ENCODE measurements around the gene CCDC39.
A peak's percentile ranks its signal among the peaks of the same experiment; 100 is the strongest.
"Not testable (repeated sequence)": the region's sequence is repeated elsewhere in the genome, so short reads cannot be mapped to it uniquely, and the experiment has no call there.

The CCDC39 gene

DNA sequence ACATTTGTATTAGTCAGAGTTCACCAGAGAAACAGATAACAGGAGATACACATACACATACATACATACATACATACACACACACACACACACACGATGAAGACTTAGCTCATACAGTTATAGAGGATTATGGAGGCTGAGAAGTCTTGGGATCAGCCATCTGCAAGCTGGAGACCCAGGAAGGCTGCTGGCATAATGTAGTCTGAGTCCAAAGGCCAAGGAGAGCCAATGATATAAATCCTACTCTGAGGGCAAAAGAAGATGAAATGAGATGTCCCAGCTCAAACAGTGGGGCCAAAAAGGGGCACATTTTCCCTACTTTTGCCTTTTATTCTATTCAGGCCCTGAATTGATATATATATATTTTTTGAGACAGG lies 83.7 kb downstream of the CCDC39 start:
- Histone ChIP-seq H3K18ac (ENCODE audit: low read length) (no peak overlapping the region), H2AFZ (ENCODE audit: insufficient read depth, low read length, poor library complexity) (no peak overlapping the region), H4K12ac (ENCODE audit: low read depth, low read length) (no peak overlapping the region), H3K4me3 (ENCODE audit: low read depth, low read length) (no peak overlapping the region), H4K91ac (ENCODE audit: low read depth, low read length) (no peak overlapping the region), H3K79me2 (ENCODE audit: control insufficient read depth, insufficient read depth, low read length, poor library complexity) (no peaks in the 10 kb centered on the region), H3K27me3 (ENCODE audit: insufficient read depth, low read length) (no peaks in the 10 kb centered on the region), H2AK5ac (ENCODE audit: low read length) (no peak overlapping the region), H4K8ac (ENCODE audit: low read depth, low read length) (no peak overlapping the region), H3K36me3 (ENCODE audit: control insufficient read depth in 1 of 2, insufficient read depth in 2 of 2, low read length in 2 of 2) (no peaks in the 10 kb centered on the region), H3K4ac (ENCODE audit: low read depth, low read length) (no peak overlapping the region), H3K27ac (ENCODE audit: low read depth, low read length) (no peak overlapping the region), H3K79me1 (ENCODE audit: low read length) (no peaks in the 10 kb centered on the region), H2BK12ac (ENCODE audit: low read length) (no peak overlapping the region), H2BK5ac (ENCODE audit: low read depth, low read length, poor library complexity) (no peak overlapping the region), H3K4me1 (ENCODE audit: control insufficient read depth in 1 of 2, insufficient read depth in 2 of 2, low read length in 2 of 2) (no peaks in the 10 kb centered on the region), H2BK120ac (ENCODE audit: insufficient read depth, low read length, poor library complexity) (no peak overlapping the region), H3K4me2 (ENCODE audit: low read length) (no peak overlapping the region), H3K9ac (ENCODE audit: low read length) (no peak overlapping the region), H3K9me3 (ENCODE audit: insufficient read depth, low read depth, low read length) (no peaks in the 10 kb centered on the region), H3K14ac (ENCODE audit: low read length) (no peak overlapping the region), H3K23ac (ENCODE audit: low read length) (no peak overlapping the region)
- DNase-seq: no peak
- WGBS (ENCODE audit: extremely low coverage, insufficient coverage, insufficient read length): no CpG with 5 or more reads among the region's 1 CpG

DNA sequence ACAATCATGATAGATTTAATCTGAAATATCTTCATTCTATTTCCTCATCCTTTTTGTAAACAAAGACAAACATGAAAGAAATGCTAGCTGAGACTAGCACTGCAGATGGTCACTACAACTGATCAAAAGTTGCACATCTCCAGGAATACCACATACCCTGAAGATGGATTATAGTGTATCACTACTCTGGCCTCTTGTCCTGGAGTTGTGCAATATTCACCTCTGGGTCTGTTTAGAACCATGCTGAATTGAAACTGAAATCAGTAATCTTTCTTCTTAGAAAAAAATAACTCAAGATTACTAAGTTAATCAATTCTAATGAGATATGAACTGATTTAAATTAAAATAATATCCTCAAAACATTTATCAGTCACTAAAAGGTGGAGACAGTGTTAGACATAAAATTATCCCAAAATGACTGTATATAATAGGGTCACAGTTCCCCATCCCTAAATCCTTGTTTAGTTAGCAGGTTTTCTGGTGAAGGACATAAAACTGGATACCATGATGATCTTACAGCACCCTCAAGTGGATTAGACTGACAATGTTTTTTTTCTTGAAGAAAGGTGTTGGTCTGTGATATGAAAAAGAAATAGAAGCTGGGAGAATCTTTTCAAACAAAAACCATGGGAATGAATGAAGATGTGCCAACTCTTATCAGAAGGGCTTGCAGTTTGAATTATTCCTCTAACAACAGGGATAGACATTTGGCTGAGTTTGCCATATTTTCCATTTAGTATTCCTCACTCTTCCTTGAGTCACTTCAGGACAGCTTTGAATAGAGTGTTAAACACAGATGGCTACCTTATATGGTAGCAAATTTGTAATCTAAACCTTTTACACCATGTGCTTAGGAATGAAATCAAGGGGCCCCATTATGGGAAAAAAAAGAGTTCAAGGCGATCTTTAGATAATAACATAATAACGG lies 84.4 kb downstream of the CCDC39 start:
- DNase-seq: peak in 1 of 2 donors; percentile 42
- no peak overlapping the region for H2BK120ac ChIP-seq (ENCODE audit: insufficient read depth, low read length, poor library complexity)
- H4K91ac ChIP-seq (ENCODE audit: low read depth, low read length): no peak overlapping the region
- H2BK5ac ChIP-seq (ENCODE audit: low read depth, low read length, poor library complexity): no peak overlapping the region
- no peaks in the 10 kb centered on the region for H3K27me3 ChIP-seq (ENCODE audit: insufficient read depth, low read length)
- no peak overlapping the region for H2AK5ac ChIP-seq (ENCODE audit: low read length)
- H3K14ac ChIP-seq (ENCODE audit: low read length): no peak overlapping the region
- no peak overlapping the region for H3K9ac ChIP-seq (ENCODE audit: low read length)
- H3K79me1 ChIP-seq (ENCODE audit: low read length): no peaks in the 10 kb centered on the region
- H3K4ac ChIP-seq (ENCODE audit: low read depth, low read length): no peak overlapping the region
- no peak overlapping the region for H3K27ac ChIP-seq (ENCODE audit: low read depth, low read length)
- no peak overlapping the region for H2AFZ ChIP-seq (ENCODE audit: insufficient read depth, low read length, poor library complexity)
- H3K23ac ChIP-seq (ENCODE audit: low read length): no peak overlapping the region
- no CpG with 5 or more reads among the region's 2 CpGs for whole genome bisulfite sequencing (ENCODE audit: extremely low coverage, insufficient coverage, insufficient read length)
- H3K4me3 ChIP-seq (ENCODE audit: low read depth, low read length): no peak overlapping the region
- H3K36me3 ChIP-seq (ENCODE audit: control insufficient read depth in 1 of 2, insufficient read depth in 2 of 2, low read length in 2 of 2): no peaks in the 10 kb centered on the region
- H2BK12ac ChIP-seq (ENCODE audit: low read length): no peak overlapping the region
- no peak overlapping the region for H4K8ac ChIP-seq (ENCODE audit: low read depth, low read length)
- H3K4me1 ChIP-seq (ENCODE audit: control insufficient read depth in 1 of 2, insufficient read depth in 2 of 2, low read length in 2 of 2): no peaks in the 10 kb centered on the region
- no peaks in the 10 kb centered on the region for H3K9me3 ChIP-seq (ENCODE audit: insufficient read depth, low read depth, low read length)
- H3K4me2 ChIP-seq (ENCODE audit: low read length): no peak overlapping the region
- no peak overlapping the region for H4K12ac ChIP-seq (ENCODE audit: low read depth, low read length)
- H3K18ac ChIP-seq (ENCODE audit: low read length): no peak overlapping the region
- no peaks in the 10 kb centered on the region for H3K79me2 ChIP-seq (ENCODE audit: control insufficient read depth, insufficient read depth, low read length, poor library complexity)

DNA sequence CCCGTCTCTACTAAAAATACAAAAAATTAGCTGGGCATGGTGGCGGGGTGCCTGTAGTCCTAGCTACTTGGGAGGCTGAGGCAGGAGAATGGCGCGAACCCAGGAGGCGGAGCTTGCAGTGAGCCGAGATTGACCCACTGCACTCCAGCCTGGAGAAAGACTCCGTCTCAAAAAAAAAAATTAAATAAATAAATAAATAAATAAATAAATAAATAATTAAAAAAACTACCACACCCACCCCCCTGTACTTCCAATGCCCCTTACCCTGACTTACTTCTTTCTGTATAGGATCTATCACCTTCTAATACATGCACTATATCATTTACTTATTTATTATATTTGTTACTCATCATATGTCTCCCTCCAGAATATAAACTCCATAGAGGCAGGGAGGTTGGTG lies 85.7 kb downstream of the CCDC39 start:
- H3K79me1 ChIP-seq (ENCODE audit: low read length); H3K4me3 ChIP-seq (ENCODE audit: low read depth, low read length); H3K14ac ChIP-seq (ENCODE audit: low read length); H2BK120ac ChIP-seq (ENCODE audit: insufficient read depth, low read length, poor library complexity); H3K36me3 ChIP-seq (ENCODE audit: control insufficient read depth in 1 of 2, insufficient read depth in 2 of 2, low read length in 2 of 2); H4K91ac ChIP-seq (ENCODE audit: low read depth, low read length); H3K27ac ChIP-seq (ENCODE audit: low read depth, low read length); H3K9ac ChIP-seq (ENCODE audit: low read length); DNase-seq; H2BK5ac ChIP-seq (ENCODE audit: low read depth, low read length, poor library complexity); H3K27me3 ChIP-seq (ENCODE audit: insufficient read depth, low read length); H2BK12ac ChIP-seq (ENCODE audit: low read length); H2AFZ ChIP-seq (ENCODE audit: insufficient read depth, low read length, poor library complexity); H3K23ac ChIP-seq (ENCODE audit: low read length); H3K4me1 ChIP-seq (ENCODE audit: control insufficient read depth in 1 of 2, insufficient read depth in 2 of 2, low read length in 2 of 2); H3K4ac ChIP-seq (ENCODE audit: low read depth, low read length); H4K12ac ChIP-seq (ENCODE audit: low read depth, low read length); H4K8ac ChIP-seq (ENCODE audit: low read depth, low read length); H2AK5ac ChIP-seq (ENCODE audit: low read length); H3K18ac ChIP-seq (ENCODE audit: low read length); H3K9me3 ChIP-seq (ENCODE audit: insufficient read depth, low read depth, low read length); H3K79me2 ChIP-seq (ENCODE audit: control insufficient read depth, insufficient read depth, low read length, poor library complexity); H3K4me2 ChIP-seq (ENCODE audit: low read length): not testable (repeated sequence)
- no CpG with 5 or more reads among the region's 7 CpGs for WGBS (ENCODE audit: extremely low coverage, insufficient coverage, insufficient read length)

DNA sequence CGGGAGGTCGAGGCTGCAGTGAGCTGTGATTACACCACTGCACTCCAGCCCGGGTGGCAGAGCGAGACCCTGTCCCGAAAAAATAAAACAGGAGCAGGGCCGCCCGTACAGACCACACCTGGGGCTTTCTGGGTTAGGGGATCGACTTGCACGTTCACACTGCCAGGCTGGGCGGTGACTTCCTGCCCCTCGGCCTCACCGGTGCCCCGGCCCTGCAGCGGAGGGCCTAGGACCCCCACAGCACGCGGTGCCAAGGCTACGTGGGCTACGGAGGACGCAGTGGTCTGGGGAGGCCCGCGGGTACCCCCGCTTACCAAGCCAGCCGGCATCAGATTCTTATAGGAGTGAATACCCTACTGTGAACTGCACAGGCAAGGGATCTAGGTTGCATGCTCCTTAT lies 88.9 kb downstream of the CCDC39 start:
- no peak overlapping the region for H4K91ac ChIP-seq (ENCODE audit: low read depth, low read length)
- H2BK5ac ChIP-seq (ENCODE audit: low read depth, low read length, poor library complexity): no peak overlapping the region
- no peak overlapping the region for H2BK120ac ChIP-seq (ENCODE audit: insufficient read depth, low read length, poor library complexity)
- no peak for DNase-seq
- no peak overlapping the region for H4K12ac ChIP-seq (ENCODE audit: low read depth, low read length)
- no peak overlapping the region for H2AK5ac ChIP-seq (ENCODE audit: low read length)
- H3K27ac ChIP-seq (ENCODE audit: low read depth, low read length): no peak overlapping the region
- H3K4me2 ChIP-seq (ENCODE audit: low read length): no peak overlapping the region
- no peaks in the 10 kb centered on the region for H3K4me1 ChIP-seq (ENCODE audit: control insufficient read depth in 1 of 2, insufficient read depth in 2 of 2, low read length in 2 of 2)
- H4K8ac ChIP-seq (ENCODE audit: low read depth, low read length): no peak overlapping the region
- H2AFZ ChIP-seq (ENCODE audit: insufficient read depth, low read length, poor library complexity): no peak overlapping the region
- H3K23ac ChIP-seq (ENCODE audit: low read length): no peak overlapping the region
- H3K14ac ChIP-seq (ENCODE audit: low read length): no peak overlapping the region
- H2BK12ac ChIP-seq (ENCODE audit: low read length): no peak overlapping the region
- H3K9me3 ChIP-seq (ENCODE audit: insufficient read depth, low read depth, low read length): no peaks in the 10 kb centered on the region
- H3K79me2 ChIP-seq (ENCODE audit: control insufficient read depth, insufficient read depth, low read length, poor library complexity): no peaks in the 10 kb centered on the region
- no peaks in the 10 kb centered on the region for H3K79me1 ChIP-seq (ENCODE audit: low read length)
- no peak overlapping the region for H3K9ac ChIP-seq (ENCODE audit: low read length)
- H3K36me3 ChIP-seq (ENCODE audit: control insufficient read depth in 1 of 2, insufficient read depth in 2 of 2, low read length in 2 of 2): no peaks in the 10 kb centered on the region
- no peak overlapping the region for H3K18ac ChIP-seq (ENCODE audit: low read length)
- H3K4me3 ChIP-seq (ENCODE audit: low read depth, low read length): no peak overlapping the region
- no peak overlapping the region for H3K4ac ChIP-seq (ENCODE audit: low read depth, low read length)
- H3K27me3 ChIP-seq (ENCODE audit: insufficient read depth, low read length): no peaks in the 10 kb centered on the region
- WGBS (ENCODE audit: extremely low coverage, insufficient coverage, insufficient read length): no CpG with 5 or more reads among the region's 23 CpGs

All from trophoblast cell (in vitro differentiated cells and primary cell).